ENCODE data around the gene PIGP. TPM values are rescaled to one million over a fixed set of nuclear protein-coding genes. Genes with fewer than 3 reads are reported as not detected.

Gene PIGP
- total RNA-seq, 3 donors from 2014 or later (not counting 1 experiment from before 2014, with no cell fraction given): 6.5 to 10.4 (median 8.5) TPM

- Histone ChIP-seq H3K9me3 (ENCODE audit: control insufficient read depth, insufficient read depth, low read length) (no peaks in the 10 kb centered on the region), H3K36me3 (ENCODE audit: control insufficient read depth, insufficient read depth, low read length) (peaks cover 37% of the 10 kb centered on the region), H3K4me3 (ENCODE audit: low read length) (no peak overlapping the region), H3K27ac (ENCODE audit: low read length) (no peak overlapping the region), H3K4me1 (ENCODE audit: control insufficient read depth, insufficient read depth, low read length) (no peaks in the 10 kb centered on the region), H3K27me3 (ENCODE audit: control insufficient read depth, insufficient read depth, low read length) (no peaks in the 10 kb centered on the region)
- Mint-ChIP-seq H3K9me3 (no peaks in the 10 kb centered on the region), H3K27me3 (ENCODE audit: low read depth in 2 of 2) (no peaks in the 10 kb centered on the region), H3K27ac (no peak overlapping the region), H3K36me3 (no peaks in the 10 kb centered on the region), H3K4me1 (no peaks in the 10 kb centered on the region), H3K4me3 (no peak overlapping the region)
- intact Hi-C loops (cut with micrococcal nuclease): no loop called here
- ATAC-seq: no peak
- no peak for DNase-seq
- TF ChIP-seq CTCF (IDR thresholded peaks at IDR 0.05): no peak
Observed at GRCh38 chr21:37093977-37094376, 21.1 kb upstream of the PIGP start.

DNA sequence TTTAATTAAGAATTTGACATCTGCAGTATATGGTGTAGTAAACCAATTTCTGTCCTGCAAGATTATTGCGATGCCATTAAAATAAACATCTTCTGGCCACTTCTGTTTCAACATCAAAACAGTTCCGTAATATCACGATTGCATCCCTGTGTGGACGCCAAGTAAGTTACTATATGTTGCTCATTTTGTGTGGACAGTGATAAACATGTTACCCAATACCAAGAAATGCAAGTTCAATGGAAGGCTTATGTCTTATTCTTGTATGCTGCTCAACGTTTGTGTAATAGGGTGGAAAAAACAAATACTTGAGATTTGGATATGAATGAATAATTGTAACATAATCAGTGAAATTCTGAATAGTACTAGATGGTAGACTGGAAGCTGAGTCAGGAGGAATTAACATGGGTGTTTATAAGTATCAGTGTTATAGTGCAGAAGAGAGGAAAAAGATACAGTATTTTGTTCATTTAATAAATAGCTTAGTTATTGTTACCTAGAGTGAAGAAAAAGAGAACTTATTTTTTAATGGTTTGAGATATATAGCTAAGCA lies 15.4 kb upstream of the PIGP start:
- H3K4me1 Mint-ChIP-seq: peaks cover 3 to 6% of the 10 kb centered on the region in 2 donors
- DNase-seq: no peak
- H3K36me3 ChIP-seq (ENCODE audit: control insufficient read depth, insufficient read depth, low read length): peaks cover 16% of the 10 kb centered on the region
- no peak overlapping the region for H3K27ac Mint-ChIP-seq
- ATAC-seq: no peak
- no peaks in the 10 kb centered on the region for H3K9me3 ChIP-seq (ENCODE audit: control insufficient read depth, insufficient read depth, low read length)
- no peak overlapping the region for H3K27ac ChIP-seq (ENCODE audit: low read length)
- no peaks in the 10 kb centered on the region for H3K4me1 ChIP-seq (ENCODE audit: control insufficient read depth, insufficient read depth, low read length)
- no peaks in the 10 kb centered on the region for H3K27me3 ChIP-seq (ENCODE audit: control insufficient read depth, insufficient read depth, low read length)
- no peak overlapping the region for H3K4me3 ChIP-seq (ENCODE audit: low read length)
- H3K4me3 Mint-ChIP-seq: no peak overlapping the region
- H3K36me3 Mint-ChIP-seq: no peaks in the 10 kb centered on the region
- no peaks in the 10 kb centered on the region for H3K27me3 Mint-ChIP-seq (ENCODE audit: low read depth in 2 of 2)
- H3K9me3 Mint-ChIP-seq: no peaks in the 10 kb centered on the region
- intact Hi-C loops (cut with micrococcal nuclease): no loop called here
- 81% methylated on average over 2 of the region's 5 CpGs for WGBS (ENCODE audit: insufficient coverage)
- no peak for TF ChIP-seq CTCF (IDR thresholded peaks at IDR 0.05)

- Mint-ChIP-seq H3K4me3 (no peak overlapping the region), H3K27me3 (ENCODE audit: low read depth in 2 of 2) (no peaks in the 10 kb centered on the region), H3K36me3 (no peaks in the 10 kb centered on the region), H3K4me1 (peaks cover 9 to 12% of the 10 kb centered on the region in 2 donors), H3K9me3 (no peaks in the 10 kb centered on the region), H3K27ac (no peak overlapping the region)
- DNase-seq: peak in 1 of 2 donors; percentile 33
- no peak overlapping the region for H3K27ac ChIP-seq (ENCODE audit: low read length)
- H3K4me3 ChIP-seq (ENCODE audit: low read length): no peak overlapping the region
- 72% methylated on average over 5 of the region's 5 CpGs for WGBS (ENCODE audit: insufficient coverage)
- H3K36me3 ChIP-seq (ENCODE audit: control insufficient read depth, insufficient read depth, low read length): peaks cover 13% of the 10 kb centered on the region
- H3K9me3 ChIP-seq (ENCODE audit: control insufficient read depth, insufficient read depth, low read length): no peaks in the 10 kb centered on the region
- no peak for TF ChIP-seq CTCF (IDR thresholded peaks at IDR 0.05)
- intact Hi-C loops (cut with micrococcal nuclease): no loop called here
- H3K4me1 ChIP-seq (ENCODE audit: control insufficient read depth, insufficient read depth, low read length): no peaks in the 10 kb centered on the region
- ATAC-seq: no peak
- H3K27me3 ChIP-seq (ENCODE audit: control insufficient read depth, insufficient read depth, low read length): no peaks in the 10 kb centered on the region
Observed at GRCh38 chr21:37087188-37087587, 14.3 kb upstream of the PIGP start.

DNA sequence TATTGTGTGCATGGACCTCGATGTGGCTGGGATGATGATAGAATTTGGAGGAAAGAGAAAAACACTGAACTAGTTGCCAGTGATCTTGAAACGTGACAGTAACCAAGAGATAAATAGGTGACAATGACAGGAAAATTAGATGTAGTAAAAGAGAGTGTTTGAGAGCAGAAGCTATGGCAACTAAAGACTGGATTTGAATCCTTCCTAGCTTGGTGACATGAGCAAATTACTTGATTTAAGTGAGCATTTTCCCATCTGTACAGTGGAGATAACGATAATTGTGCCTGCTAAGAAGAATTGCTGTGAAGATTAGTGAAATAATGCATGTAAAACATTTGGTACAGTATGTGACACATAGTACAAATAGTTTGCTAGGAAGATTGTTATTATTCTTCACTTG lies 12.9 kb upstream of the PIGP start:
- peaks cover 9 to 12% of the 10 kb centered on the region in 2 donors for H3K4me1 Mint-ChIP-seq
- H3K36me3 ChIP-seq (ENCODE audit: control insufficient read depth, insufficient read depth, low read length): peaks cover 9% of the 10 kb centered on the region
- WGBS (ENCODE audit: insufficient coverage): 87% methylated on average over 3 of the region's 3 CpGs
- H3K4me1 ChIP-seq (ENCODE audit: control insufficient read depth, insufficient read depth, low read length): no peaks in the 10 kb centered on the region
- H3K27ac ChIP-seq (ENCODE audit: low read length): no peak overlapping the region
- H3K27me3 ChIP-seq (ENCODE audit: control insufficient read depth, insufficient read depth, low read length): no peaks in the 10 kb centered on the region
- H3K36me3 Mint-ChIP-seq: no peaks in the 10 kb centered on the region
- no peak for TF ChIP-seq CTCF (IDR thresholded peaks at IDR 0.05)
- H3K27ac Mint-ChIP-seq: no peak overlapping the region
- no peaks in the 10 kb centered on the region for H3K9me3 ChIP-seq (ENCODE audit: control insufficient read depth, insufficient read depth, low read length)
- DNase-seq: no peak
- intact Hi-C loops (cut with micrococcal nuclease): no loop called here
- H3K4me3 ChIP-seq (ENCODE audit: low read length): no peak overlapping the region
- H3K9me3 Mint-ChIP-seq: no peaks in the 10 kb centered on the region
- ATAC-seq: no peak
- H3K27me3 Mint-ChIP-seq (ENCODE audit: low read depth in 2 of 2): no peaks in the 10 kb centered on the region
- no peak overlapping the region for H3K4me3 Mint-ChIP-seq

Measured in natural killer cell (primary cell).